H1 (cell line): ENCODE data around the gene UBE2G2. TPM values are rescaled to one million over a fixed set of nuclear protein-coding genes. Genes with fewer than 3 reads are reported as not detected.

Experiments
- CTCF ChIA-PET: fragments of 300-600 bp; sonication (Branson Sonifier 250); formaldehyde crosslinking; loops from one replicate; lab custom pipeline; 2021; ENCODE audit not compliant: partially characterized antibody; lab: Charles Lee
- POLR2A ChIA-PET: fragments of 300-600 bp; sonication (Branson Sonifier 250); formaldehyde crosslinking; loops from one replicate; lab custom pipeline; 2021; ENCODE audit warnings: inconsistent platforms; ENCODE audit not compliant: partially characterized antibody; lab: Charles Lee
- DNase-seq, 2 experiments: peaks; one replicate each; pipeline versions ENCODE4 v3.0.0 to v3.0.0-alpha.2; 2010 to 2022; ENCODE audit warnings: low spot score in 2 of 2, low read depth in 1 of 2, mixed read lengths in 1 of 2
- FAIRE-seq: peaks from 2 replicates; lab custom pipeline; 2011; peaks lifted over from hg19 to GRCh38; lab: Jason Lieb, UNC
- H2AFZ ChIP-seq: 2 replicates; pipeline ENCODE4 v1.8.1; 2012; ENCODE audit warnings: low read length, inconsistent platforms
- H2AK5ac ChIP-seq: 2 replicates; pipeline ENCODE4 v1.6.1; 2013; ENCODE audit warnings: low read depth, low read length
- H2BK120ac ChIP-seq: replicated peaks from 2 replicates; pipeline ENCODE3; 2013; ENCODE audit warnings: low read depth, low read length, inconsistent platforms
- H2BK12ac ChIP-seq: 2 replicates; pipeline ENCODE4 v1.6.1; 2013; ENCODE audit warnings: low read depth, low read length
- H2BK15ac ChIP-seq: 2 replicates; pipeline ENCODE4 v1.6.1; 2013; ENCODE audit warnings: low read length
- H2BK20ac ChIP-seq: 2 replicates; pipeline ENCODE4 v1.6.1; 2013; ENCODE audit warnings: low read length
- H2BK5ac ChIP-seq: 2 replicates; pipeline ENCODE4 v1.6.1; 2013; ENCODE audit warnings: low read depth, low read length
- H3K14ac ChIP-seq: 2 replicates; pipeline ENCODE4 v1.6.1; 2013; ENCODE audit warnings: inconsistent platforms; ENCODE audit not compliant: insufficient read length
- H3K18ac ChIP-seq: 2 replicates; pipeline ENCODE4 v1.6.1; 2013; ENCODE audit warnings: low read length; ENCODE audit errors: extremely low read depth
- H3K23ac ChIP-seq: 2 replicates; pipeline ENCODE4 v1.6.1; 2013; ENCODE audit warnings: inconsistent platforms; ENCODE audit not compliant: insufficient read length
- H3K23me2 ChIP-seq: 2 replicates; pipeline ENCODE4 v1.6.1; 2013; ENCODE audit warnings: low read depth, low read length
- H3K27ac ChIP-seq: 2 replicates; pipeline ENCODE4 v1.6.1; 2011; ENCODE audit warnings: low read depth, low read length, inconsistent platforms
- H3K27me3 ChIP-seq, 4 experiments: replicated peaks in 1 of 4; 1 replicate in 1 of 4; 2 replicates in 3 of 4; pipeline versions ENCODE4 v1.6.1 to v1.8.1; 2011 to 2013; ENCODE audit warnings: low read length in 3 of 4, mild to moderate bottlenecking in 3 of 4, inconsistent platforms in 2 of 4, mixed read lengths in 2 of 4, moderate library complexity in 1 of 4; ENCODE audit not compliant: control insufficient read depth in 3 of 4, insufficient read depth in 3 of 4; ENCODE audit errors: extremely low read depth in 1 of 4
- H3K36me3 ChIP-seq, 4 experiments: 2 replicates each; pipeline versions ENCODE4 v1.6.1 to v1.8.1; 2011 to 2013; ENCODE audit warnings: mild to moderate bottlenecking in 4 of 4, low read length in 3 of 4, moderate library complexity in 2 of 4, control low read depth in 1 of 4, inconsistent platforms in 1 of 4; ENCODE audit not compliant: insufficient read depth in 4 of 4, control insufficient read depth in 2 of 4
- H3K4ac ChIP-seq: replicated peaks from 2 replicates; pipeline ENCODE3; 2013; ENCODE audit warnings: low read length, low read depth, mixed read lengths, inconsistent platforms; ENCODE audit not compliant: insufficient read length
- H3K4me1 ChIP-seq, 4 experiments: replicated peaks in 1 of 4; 1 replicate in 1 of 4; 2 replicates in 3 of 4; pipeline versions ENCODE4 v1.6.1 to v1.8.1; 2011 to 2013; ENCODE audit warnings: low read length in 3 of 4, inconsistent platforms in 2 of 4, mixed read lengths in 1 of 4; ENCODE audit not compliant: insufficient read depth in 4 of 4, control insufficient read depth in 3 of 4
- H3K4me2 ChIP-seq, 2 experiments: 2 replicates each; pipeline versions ENCODE4 v1.6.1 to v1.8.1; 2011 to 2013; ENCODE audit warnings: low read depth in 2 of 2, low read length in 2 of 2, control low read depth in 1 of 2, inconsistent platforms in 1 of 2, mild to moderate bottlenecking in 1 of 2; ENCODE audit not compliant: insufficient read depth in 1 of 2
- H3K4me3 ChIP-seq, 4 experiments: fragments of 200-600, 300-600 bp in 1 of 4; sonication (generic), shearing (Covaris generic), sonication (Bioruptor Twin) in 1 of 4; 2 replicates each; pipeline versions ENCODE4 v1.5.1 to v1.8.1; 2011 to 2016; ENCODE audit warnings: low read length in 4 of 4, low read depth in 3 of 4, control low read depth in 2 of 4, inconsistent platforms in 2 of 4, mild to moderate bottlenecking in 2 of 4, mixed read lengths in 1 of 4, moderate library complexity in 1 of 4; ENCODE audit not compliant: insufficient read depth in 2 of 4; ENCODE audit errors: extremely low read depth in 1 of 4
- H3K56ac ChIP-seq: replicated peaks from 2 replicates; pipeline ENCODE3; 2013; ENCODE audit warnings: low read depth, mild to moderate bottlenecking, mixed read lengths, low read length, inconsistent platforms; ENCODE audit not compliant: insufficient read length
- H3K79me1 ChIP-seq: 2 replicates; pipeline ENCODE4 v1.6.1; 2013; ENCODE audit warnings: low read depth, low read length, control low read depth
- H3K79me2 ChIP-seq, 2 experiments: 2 replicates each; pipeline versions ENCODE4 v1.6.1 to v1.8.1; 2012 to 2013; ENCODE audit warnings: low read length in 2 of 2, mild to moderate bottlenecking in 2 of 2, inconsistent platforms in 1 of 2; ENCODE audit not compliant: insufficient read depth in 2 of 2, control insufficient read depth in 1 of 2
- H3K9ac ChIP-seq, 4 experiments: replicated peaks in 1 of 4; 1 replicate in 1 of 4; 2 replicates in 3 of 4; pipeline versions ENCODE4 v1.6.1 to v1.8.1; 2011 to 2013; ENCODE audit warnings: low read depth in 3 of 4, low read length in 3 of 4, control low read depth in 2 of 4, mild to moderate bottlenecking in 2 of 4, moderate library complexity in 2 of 4, inconsistent platforms in 1 of 4; ENCODE audit errors: extremely low read depth in 1 of 4
- H3K9me3 ChIP-seq, 2 experiments: 2 replicates each; pipeline versions ENCODE4 v1.6.1 to v1.8.1; 2012 to 2013; ENCODE audit warnings: mild to moderate bottlenecking in 2 of 2, moderate library complexity in 2 of 2, control low read depth in 1 of 2, inconsistent platforms in 1 of 2, low read depth in 1 of 2, low read length in 1 of 2, mixed read lengths in 1 of 2; ENCODE audit not compliant: insufficient read depth in 2 of 2
- H4K20me1 ChIP-seq, 2 experiments: replicated peaks in 1 of 2; 2 replicates each; pipeline versions ENCODE3 to v1.8.1; 2011 to 2013; ENCODE audit warnings: inconsistent platforms in 2 of 2, low read length in 2 of 2, mild to moderate bottlenecking in 1 of 2; ENCODE audit not compliant: insufficient read depth in 2 of 2, control insufficient read depth in 1 of 2
- H4K5ac ChIP-seq: 2 replicates; pipeline ENCODE4 v1.6.1; 2013; ENCODE audit warnings: low read length, low read depth, mixed read lengths, inconsistent platforms; ENCODE audit not compliant: insufficient read length
- H4K8ac ChIP-seq: 2 replicates; pipeline ENCODE4 v1.8.0; 2013; ENCODE audit warnings: mild to moderate bottlenecking, moderate library complexity, low read length, inconsistent platforms; ENCODE audit not compliant: insufficient read depth; ENCODE audit errors: extremely low read depth
- H4K91ac ChIP-seq: replicated peaks from 2 replicates; pipeline ENCODE3; 2013; ENCODE audit warnings: low read length, mixed read lengths, inconsistent platforms; ENCODE audit not compliant: insufficient read length
- CBX8 ChIP-seq: fragments of 300-800, 300-1000 bp; sonication (generic); IDR thresholded peaks from 2 replicates; pipeline ENCODE4 v1.7.1; 2016; ENCODE audit warnings: low read depth, low read length, borderline replicate concordance
- CTBP2 ChIP-seq: IDR thresholded peaks from 2 replicates; pipeline ENCODE4 v1.7.0; 2011; ENCODE audit warnings: borderline replicate concordance, mild to moderate bottlenecking, moderate library complexity, mixed read lengths, low read length; ENCODE audit not compliant: insufficient read depth, insufficient read length
- HDAC6 ChIP-seq: IDR thresholded peaks from one replicate; pipeline ENCODE4 v1.7.1; 2012; ENCODE audit warnings: low read depth, mild to moderate bottlenecking, inconsistent platforms, low read length, moderate library complexity
- MAFK ChIP-seq: IDR thresholded peaks from 2 replicates; pipeline ENCODE4 v1.6.1; 2012; ENCODE audit warnings: low read depth, mild to moderate bottlenecking, improper control_type of control experiment, low read length
- PHF8 ChIP-seq: fragments of 200-600 bp; sonication (generic); conservative IDR thresholded peaks from 2 replicates; pipeline ENCODE4 v1.7.1; 2012; ENCODE audit warnings: low read depth, mild to moderate bottlenecking, inconsistent platforms, low read length, moderate library complexity
- POLR2AphosphoS5 ChIP-seq: IDR thresholded peaks from 2 replicates; pipeline ENCODE4 v1.6.1; 2011; ENCODE audit warnings: low read depth, low read length
- RAD21 ChIP-seq, 2 experiments: IDR thresholded peaks in 1 of 2; conservative IDR thresholded peaks in 1 of 2; 2 replicates each; pipeline ENCODE4 v1.6.1; 2011; ENCODE audit warnings: low read depth in 2 of 2, low read length in 2 of 2, improper control_type of control experiment in 1 of 2, inconsistent platforms in 1 of 2, mild to moderate bottlenecking in 1 of 2, moderate library complexity in 1 of 2
- SP4 ChIP-seq: IDR thresholded peaks from 2 replicates; pipeline ENCODE4 v1.6.1; 2012; ENCODE audit warnings: low read length, inconsistent platforms
- WGBS, 2 experiments: shearing (Covaris generic) in 1 of 2; methylation state at CpG; one replicate each; pipeline versions ENCODE4 v1.1.6 to v1.1.7; 2013 to 2015; ENCODE audit warnings: low lambda C conversion rate in 2 of 2, mixed read lengths in 2 of 2, inconsistent platforms in 1 of 2, low coverage in 1 of 2, missing lambda C conversion rate in 1 of 2; ENCODE audit not compliant: insufficient replicate concordance in 2 of 2, insufficient coverage in 1 of 2, insufficient read length in 1 of 2; ENCODE audit errors: extremely low coverage in 1 of 2, missing lambda C conversion rate in 1 of 2; 5-methylcytosine and 5-hydroxymethylcytosine counted together
- polyA plus RNA-seq, 7 experiments: library from polyadenylated mRNA; depleted of rRNA in 3 of 7; stranded (reverse) in 5 of 7; unstranded in 2 of 7; fragments of >200 nt in 5 of 7; fragments of 200-250 nt in 2 of 7; gene quantifications; 1 replicate in 5 of 7; 2 replicates in 1 of 7; 4 replicates in 1 of 7; pipeline versions ENCODE4 v1.2.1 to v1.2.3, GENCODE V29; 2011 to 2013; ENCODE audit warnings: missing spikeins in 2 of 7, mixed read lengths in 2 of 7
- total RNA-seq: library from RNA; stranded (reverse); fragmentation: NEBNext Ultra II Directional; extraction: Animal tissue kit (Norgen Biotek cat#: 25700); gene quantifications from 2 replicates; pipeline ENCODE4 v1.2.1, GENCODE V29; 2021
- TF ChIP-seq, protein P1 (sequence below): IDR thresholded peaks from 2 replicates; pipeline ENCODE4 v1.6.1; 2012; ENCODE audit warnings: low read length, inconsistent platforms

UBE2G2 gene
- total and polyA plus RNA-seq, 2 of the 8 experiments (the other 6 are each of a cell fraction or from before 2014, with no cell fraction given) = 96.3 to 101 TPM

DNA sequence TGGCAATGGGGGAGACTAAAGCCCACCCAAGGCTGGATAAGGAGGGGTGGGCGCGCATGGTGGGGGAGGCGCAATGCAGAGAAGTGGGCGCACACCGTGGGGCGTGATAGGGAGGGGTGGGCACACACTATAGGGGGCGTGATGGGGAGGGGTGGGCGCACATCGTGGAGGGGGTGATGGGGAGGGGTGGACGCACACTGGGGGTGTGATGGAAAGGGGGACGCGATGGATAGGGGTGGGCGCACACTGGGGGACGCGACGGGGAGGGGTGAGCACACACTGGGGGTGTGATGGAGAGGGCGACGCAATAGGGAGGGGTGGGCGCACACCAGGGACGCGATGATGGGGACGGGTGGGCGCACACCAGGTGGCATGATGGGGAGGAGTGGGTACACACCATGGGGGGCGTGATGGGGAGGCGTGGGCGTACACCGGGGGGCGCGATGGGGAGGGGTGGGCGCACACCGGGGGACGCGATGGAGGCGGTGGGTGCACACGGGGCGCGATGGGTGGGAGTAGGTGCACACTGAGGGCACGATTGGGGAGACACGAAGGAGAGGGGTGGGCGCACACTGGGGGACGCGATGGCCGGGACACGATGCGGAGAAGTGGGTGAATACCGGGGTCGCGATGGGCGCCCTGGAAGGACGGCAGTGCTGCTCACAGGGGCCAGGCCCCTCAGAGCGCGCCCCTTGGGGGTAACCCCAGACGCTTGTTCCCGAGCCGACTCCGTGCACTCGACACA lies 15.3 kb upstream of the UBE2G2 start:
- Histone ChIP-seq H4K5ac (peak overlapping the region; percentile 54), H3K4me1 (peaks cover 0 to 18% (median 5%) of the 10 kb centered on the region in 4 experiments; a peak in 4 of 7 replicates), H3K36me3 (no peaks in the 10 kb centered on the region; a peak in 1 of 8 replicates), H3K4me3 (peak overlapping the region; percentile 61 to 81 (median 72)), H3K56ac (no peak overlapping the region), H2BK20ac (no peak overlapping the region), H3K27ac (no peak overlapping the region), H3K9me3 (peaks cover 22 to 24% of the 10 kb centered on the region in 2 experiments; a peak in 3 of 4 replicates), H2BK15ac (no peak overlapping the region), H3K9ac (peak overlapping the region; percentile 45 to 69 (median 50); a peak in 6 of 7 replicates), H3K79me1 (peaks cover 12% of the 10 kb centered on the region), H3K27me3 (peaks cover 0 to 10% (median 7%) of the 10 kb centered on the region in 4 experiments; a peak in 5 of 7 replicates), H2BK12ac (no peak overlapping the region), H2AFZ (no peak overlapping the region), H3K23me2 (peaks cover 9% of the 10 kb centered on the region; the same call in 1 of the 2 replicates), H4K8ac (no peak overlapping the region; the same call in none of the 2 replicates), H3K4me2 (peak overlapping the region; percentile 67 to 94), H3K4ac (no peak overlapping the region), H2BK120ac (no peak overlapping the region), H2BK5ac (0 out of 2 replicates have a peak overlapping the region, but pooled peaks have one; percentile 44), H3K23ac (no peak overlapping the region), H3K18ac (peak overlapping the region; percentile 87), H4K20me1 (peaks cover 10 to 23% of the 10 kb centered on the region in 2 experiments), H3K14ac (no peak overlapping the region), H3K79me2 (peaks cover 10 to 49% of the 10 kb centered on the region in 2 experiments), H2AK5ac (0 out of 2 replicates have a peak overlapping the region, but pooled peaks have one; percentile 28), H4K91ac (peak overlapping the region; percentile 54)
- FAIRE-seq (no peak), DNase-seq (no peak)
- WGBS, 2 experiments = 30% methylated on average over 10 of the region's 57 CpGs; no CpG with 5 or more reads in 1 of the 2 experiments
- POLR2A ChIA-PET = interaction anchor here (0.8 to 1.5 kb wide), 6 partner anchors 10 to 314 kb away, joined by 3 to 5 read pairs (median 3); partner anchors contain the start of gene UBE2G2
- CTCF ChIA-PET = interaction anchor here (0.9 kb wide), 1 partner anchor 13 kb away, joined by 3 read pairs; no protein-coding TSS in a partner anchor
- TF ChIP-seq RAD21 (IDR thresholded peaks at IDR 0.05 in 1 of 2, conservative IDR thresholded peaks at IDR 0.05 in 1 of 2; ENCODE audit: low read depth in 2 of 2, low read length in 2 of 2) = no peak
- TF ChIP-seq, protein P1, sequence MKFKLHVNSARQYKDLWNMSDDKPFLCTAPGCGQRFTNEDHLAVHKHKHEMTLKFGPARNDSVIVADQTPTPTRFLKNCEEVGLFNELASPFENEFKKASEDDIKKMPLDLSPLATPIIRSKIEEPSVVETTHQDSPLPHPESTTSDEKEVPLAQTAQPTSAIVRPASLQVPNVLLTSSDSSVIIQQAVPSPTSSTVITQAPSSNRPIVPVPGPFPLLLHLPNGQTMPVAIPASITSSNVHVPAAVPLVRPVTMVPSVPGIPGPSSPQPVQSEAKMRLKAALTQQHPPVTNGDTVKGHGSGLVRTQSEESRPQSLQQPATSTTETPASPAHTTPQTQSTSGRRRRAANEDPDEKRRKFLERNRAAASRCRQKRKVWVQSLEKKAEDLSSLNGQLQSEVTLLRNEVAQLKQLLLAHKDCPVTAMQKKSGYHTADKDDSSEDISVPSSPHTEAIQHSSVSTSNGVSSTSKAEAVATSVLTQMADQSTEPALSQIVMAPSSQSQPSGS = no peak
- no peak; the same call in 1 of the 2 replicates for TF ChIP-seq POLR2AphosphoS5
- no peak for TF ChIP-seq HDAC6
- no peak for TF ChIP-seq PHF8
- TF ChIP-seq CBX8 = no peak
- no peak for TF ChIP-seq MAFK
- TF ChIP-seq SP4 = no peak
- no peak for TF ChIP-seq CTBP2
